Measurements from ENCODE around the gene ACAP3. TPM values are rescaled to one million over a fixed set of nuclear protein-coding genes. Genes with fewer than 3 reads are reported as not detected.

ACAP3 gene
- total and polyA plus RNA-seq, 2 experiments from 2014 or later = 8.1 to 31.9 TPM

DNA sequence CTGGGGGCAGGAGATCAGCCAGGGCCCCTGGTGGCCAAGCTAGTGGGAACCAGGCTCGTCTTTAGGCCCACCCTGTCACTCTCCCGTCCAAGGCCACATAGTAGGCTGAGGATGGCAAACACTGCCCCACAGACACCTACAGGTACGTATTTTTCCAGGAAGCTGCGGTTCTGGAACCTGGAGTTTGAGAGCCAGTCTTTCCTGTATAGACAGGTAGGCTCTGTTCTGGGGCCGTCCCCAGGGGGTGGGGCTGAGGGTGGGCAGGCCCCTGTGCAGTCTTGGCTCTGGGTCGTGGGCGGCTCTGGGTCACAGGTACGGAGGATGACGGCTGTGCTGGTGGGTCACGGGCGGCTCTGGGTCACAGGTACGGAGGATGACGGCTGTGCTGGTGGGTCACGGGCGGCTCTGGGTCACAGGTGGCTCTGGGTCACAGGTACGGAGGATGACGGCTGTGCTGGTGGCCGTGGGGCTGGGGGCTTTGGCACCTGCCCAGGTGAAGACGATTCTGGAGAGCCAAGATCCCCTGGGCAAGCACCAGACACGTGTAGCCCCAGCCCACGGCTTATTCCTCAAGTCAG, 2.8 kb upstream of the ACAP3 start:
- Mint-ChIP-seq H3K4me1 (peaks cover 20% of the 10 kb centered on the region; the same call in 2 of the 3 replicates), H3K27ac (no peak overlapping the region), H3K4me3 (peak overlapping the region; percentile 43; the same call in 2 of the 3 replicates), H3K27me3 (ENCODE audit: insufficient read depth, low read depth, poor library complexity) (peaks cover 23% of the 10 kb centered on the region), H3K9me3 (no peaks in the 10 kb centered on the region), H3K36me3 (ENCODE audit: low read depth) (peaks cover 29% of the 10 kb centered on the region)
- peak; percentile 4 for DNase-seq (ENCODE audit: low spot score)
- H3F3A ChIP-seq (replicated peaks; ENCODE audit: low read depth) = peaks cover 19% of the 10 kb centered on the region
- H3K9me2 ChIP-seq (ENCODE audit: insufficient read depth) = no peaks in the 10 kb centered on the region
- no peak overlapping the region for H3K4me2 ChIP-seq
- H3K36me3 ChIP-seq (ENCODE audit: insufficient read depth) = peaks cover 8% of the 10 kb centered on the region; the same call in 1 of the 2 replicates
- ATAC-seq = no peak
- H2AFZ ChIP-seq = no peak overlapping the region
- peaks cover 5% of the 10 kb centered on the region; the same call in 1 of the 2 replicates for H3K79me2 ChIP-seq (replicated peaks; ENCODE audit: insufficient read depth)
- H3K4me3 ChIP-seq = no peak overlapping the region
- TF ChIP-seq NANOG (IDR thresholded peaks at IDR 0.05; ENCODE audit: borderline replicate concordance) (no peak), REST (IDR thresholded peaks at IDR 0.05; ENCODE audit: unreplicated experiment) (no peak), ZNF114 (CRISPR knock-in tag; IDR thresholded peaks at IDR 0.05) (no peak), CTCF (conservative IDR thresholded peaks at IDR 0.05; ENCODE audit: low read depth in 2 of 2) (no peak), EZH2phosphoT487 (IDR thresholded peaks at IDR 0.05; ENCODE audit: unreplicated experiment) (no peak), ZNF462 (CRISPR knock-in tag; IDR thresholded peaks at IDR 0.05) (no peak), ZNF331 (CRISPR knock-in tag; IDR thresholded peaks at IDR 0.05; ENCODE audit: low read depth) (no peak), STAT1 (IDR thresholded peaks at IDR 0.05; ENCODE audit: unreplicated experiment) (no peak), CREB1 (CRISPR knock-in tag; IDR thresholded peaks at IDR 0.05; ENCODE audit: low read depth) (no peak), EZH2 (IDR thresholded peaks at IDR 0.05; ENCODE audit: low read depth, unreplicated experiment) (no peak), JUNB (IDR thresholded peaks at IDR 0.05; ENCODE audit: unreplicated experiment) (no peak)
- TF ChIP-seq, protein P1, sequence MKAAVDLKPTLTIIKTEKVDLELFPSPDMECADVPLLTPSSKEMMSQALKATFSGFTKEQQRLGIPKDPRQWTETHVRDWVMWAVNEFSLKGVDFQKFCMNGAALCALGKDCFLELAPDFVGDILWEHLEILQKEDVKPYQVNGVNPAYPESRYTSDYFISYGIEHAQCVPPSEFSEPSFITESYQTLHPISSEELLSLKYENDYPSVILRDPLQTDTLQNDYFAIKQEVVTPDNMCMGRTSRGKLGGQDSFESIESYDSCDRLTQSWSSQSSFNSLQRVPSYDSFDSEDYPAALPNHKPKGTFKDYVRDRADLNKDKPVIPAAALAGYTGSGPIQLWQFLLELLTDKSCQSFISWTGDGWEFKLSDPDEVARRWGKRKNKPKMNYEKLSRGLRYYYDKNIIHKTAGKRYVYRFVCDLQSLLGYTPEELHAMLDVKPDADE (IDR thresholded peaks at IDR 0.05) = no peak
- H3K27ac ChIP-seq (ENCODE audit: low read depth) = no peak overlapping the region
- H3K27me3 ChIP-seq (ENCODE audit: insufficient read depth) = no peaks in the 10 kb centered on the region
- H4K20me1 ChIP-seq (replicated peaks; ENCODE audit: insufficient read depth) = peaks cover 6% of the 10 kb centered on the region; the same call in 1 of the 2 replicates
- H3K4me1 ChIP-seq (ENCODE audit: insufficient read depth) = peaks cover 4% of the 10 kb centered on the region; the same call in 1 of the 2 replicates

All from GM23338 (cell line).